GM12891 (cell line): ENCODE data around the gene SOD3.

ENCODE experiments used
- DNase-seq: peaks from one replicate; pipeline ENCODE4 v3.0.0; 2011; ENCODE audit warnings: low spot score; ENCODE audit not compliant: insufficient read length
- FAIRE-seq: peaks from 2 replicates; lab custom pipeline; 2011; peaks lifted over from hg19 to GRCh38; lab: Jason Lieb, UNC
- PAX5 ChIP-seq: IDR thresholded peaks from 2 replicates; pipeline ENCODE4 v1.6.1; 2011; ENCODE audit warnings: low read length, moderate library complexity, mild to moderate bottlenecking; ENCODE audit not compliant: insufficient read depth, severe bottlenecking
- POLR2A ChIP-seq: IDR thresholded peaks from 2 replicates; pipeline ENCODE4 v1.6.1; 2011; ENCODE audit warnings: low read depth, low read length, control low read depth
- POLR2AphosphoS5 ChIP-seq: IDR thresholded peaks from 2 replicates; pipeline ENCODE4 v1.6.1; 2011; ENCODE audit warnings: low read depth, low read length, control low read depth
- POU2F2 ChIP-seq: IDR thresholded peaks from 2 replicates; pipeline ENCODE4 v1.6.1; 2011; ENCODE audit warnings: low read depth, mild to moderate bottlenecking, control low read depth, low read length, moderate library complexity
- SPI1 ChIP-seq: IDR thresholded peaks from 2 replicates; pipeline ENCODE4 v1.6.1; 2011; ENCODE audit warnings: low read depth, low read length, control low read depth
- TAF1 ChIP-seq: IDR thresholded peaks from 2 replicates; pipeline ENCODE4 v1.6.1; 2011; ENCODE audit warnings: low read depth, low read length, control low read depth

The SOD3 gene

DNA sequence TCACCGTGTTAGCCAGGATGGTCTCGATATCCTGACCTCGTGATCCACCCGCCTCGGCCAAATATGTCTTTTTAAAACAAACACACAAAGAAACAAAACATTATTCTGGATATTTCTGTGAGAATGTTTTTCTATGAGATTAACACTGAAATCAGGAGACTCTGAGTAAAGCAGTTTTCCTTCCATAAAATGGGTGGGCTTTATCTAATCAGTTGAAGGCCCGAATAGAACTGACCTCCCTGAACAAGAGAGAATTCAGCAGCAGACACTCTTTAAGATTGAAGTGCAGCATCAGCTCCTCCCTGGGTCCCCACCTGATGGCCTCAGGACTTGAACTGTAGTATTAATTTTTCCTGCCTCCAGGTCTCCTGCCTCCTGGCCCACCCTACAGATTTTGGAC lies 22.4 kb upstream of the SOD3 start:
- TF ChIP-seq POLR2AphosphoS5: no peak
- TF ChIP-seq POU2F2: no peak
- TF ChIP-seq SPI1: no peak
- no peak for TF ChIP-seq TAF1
- TF ChIP-seq PAX5: no peak
- no peak for TF ChIP-seq POLR2A
- no peak for DNase-seq
- no peak for FAIRE-seq

DNA sequence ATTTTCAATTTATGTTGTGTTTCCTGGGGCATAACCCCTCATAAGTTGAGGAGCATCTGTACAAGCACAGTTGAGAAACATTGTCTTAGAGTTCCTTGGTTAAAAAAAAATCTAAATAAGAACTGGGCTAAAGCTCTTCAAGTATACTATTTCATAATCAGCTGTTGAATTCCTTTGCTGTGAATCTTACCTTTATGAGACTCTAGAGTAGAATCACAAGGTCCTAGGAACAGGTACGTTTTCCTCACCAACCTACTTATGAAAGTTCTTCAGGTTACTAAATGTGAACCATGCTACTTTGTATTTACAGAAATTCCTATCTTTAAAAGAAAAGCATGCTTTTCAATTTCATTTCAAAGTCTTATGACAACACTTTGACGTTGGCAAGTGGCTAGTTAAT lies 20.9 kb upstream of the SOD3 start:
- DNase-seq: no peak
- no peak for FAIRE-seq
- TF ChIP-seq TAF1: no peak
- TF ChIP-seq POLR2AphosphoS5: no peak
- no peak for TF ChIP-seq SPI1
- no peak for TF ChIP-seq POLR2A
- no peak for TF ChIP-seq POU2F2

GRCh38 chr4:24775032-24775605 lies 20.3 kb upstream of the SOD3 start:
- no peak for DNase-seq
- no peak for FAIRE-seq

DNA sequence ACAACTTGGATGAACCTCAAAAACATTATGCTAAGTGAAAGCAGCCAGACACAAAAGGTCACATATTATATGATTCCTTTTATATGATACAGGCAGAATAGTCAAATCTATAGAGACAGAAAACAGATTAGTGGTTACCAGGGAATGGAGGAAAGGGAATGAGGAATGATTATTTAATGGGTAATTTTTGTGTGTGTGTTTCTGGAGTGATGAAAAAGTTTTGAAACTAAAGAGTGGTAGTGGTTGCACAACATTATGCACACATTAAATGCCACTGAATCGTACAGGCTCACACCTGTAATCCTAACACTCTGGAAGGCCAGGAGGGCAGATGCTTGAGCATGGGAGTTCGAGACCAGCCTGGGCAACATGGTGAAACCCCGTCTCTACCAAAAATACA lies 19.6 kb upstream of the SOD3 start:
- TF ChIP-seq POLR2AphosphoS5 (no peak), POLR2A (no peak), POU2F2 (no peak), TAF1 (no peak), PAX5 (no peak), SPI1 (no peak)
- no peak for FAIRE-seq
- DNase-seq: no peak

More at GRCh38 chr4:24775032-24775605, 20.3 kb upstream of the SOD3 start:
- TF ChIP-seq POU2F2 (no peak), POLR2AphosphoS5 (no peak), PAX5 (no peak), TAF1 (no peak), SPI1 (no peak)

DNA sequence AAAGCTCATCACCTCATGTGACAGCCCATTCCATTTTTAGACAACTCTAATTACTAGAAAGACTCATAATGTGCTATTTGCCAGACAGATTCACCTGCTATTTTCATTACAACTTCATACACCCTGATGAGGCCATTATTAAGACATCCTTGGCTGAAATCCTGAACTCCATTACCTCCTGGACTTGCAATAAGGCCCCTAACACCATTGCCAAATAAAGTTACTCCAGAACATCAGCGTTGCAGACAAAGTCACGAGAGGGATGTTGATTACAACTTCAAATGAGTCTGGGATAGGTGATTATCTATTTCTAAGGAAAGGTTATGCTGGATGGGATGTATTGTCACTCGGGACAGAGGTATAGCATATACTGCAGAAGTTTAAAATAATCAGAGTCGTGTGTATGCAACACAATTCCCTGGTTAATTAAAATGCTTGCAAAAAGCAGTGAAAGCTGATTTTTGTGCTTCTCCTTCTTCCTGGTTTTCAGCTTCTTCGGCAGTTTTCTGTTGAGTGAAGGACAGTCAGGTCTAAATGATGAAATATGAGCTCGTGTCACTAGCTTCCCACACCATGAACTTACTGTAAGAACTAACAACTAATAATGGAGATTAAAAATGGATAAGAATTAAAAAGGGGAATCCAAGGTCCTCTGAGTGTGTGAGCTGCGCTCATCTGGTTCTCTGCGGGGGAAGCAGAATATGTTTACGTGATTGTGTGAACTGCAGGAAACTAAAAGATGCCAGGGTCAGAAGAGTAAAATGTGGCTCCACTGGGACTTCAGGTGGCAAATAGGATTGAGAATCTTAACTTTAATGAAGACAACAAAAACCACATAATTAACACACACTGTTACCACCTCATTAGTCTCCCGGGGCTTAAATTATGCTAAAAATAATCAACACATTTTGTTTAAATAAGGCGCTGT lies 17.6 kb upstream of the SOD3 start:
- FAIRE-seq: no peak
- no peak for TF ChIP-seq POLR2AphosphoS5
- TF ChIP-seq SPI1: no peak
- TF ChIP-seq PAX5: no peak
- no peak for TF ChIP-seq POU2F2
- TF ChIP-seq POLR2A: no peak
- TF ChIP-seq TAF1: no peak
- DNase-seq: no peak

- DNase-seq (no peak), FAIRE-seq (no peak)
- no peak for TF ChIP-seq POLR2AphosphoS5
- TF ChIP-seq SPI1: no peak
- no peak for TF ChIP-seq POU2F2
- no peak for TF ChIP-seq POLR2A
- TF ChIP-seq TAF1: no peak
- no peak for TF ChIP-seq PAX5
Measured at GRCh38 chr4:24778464-24779225, 16.7 kb upstream of the SOD3 start.

DNA sequence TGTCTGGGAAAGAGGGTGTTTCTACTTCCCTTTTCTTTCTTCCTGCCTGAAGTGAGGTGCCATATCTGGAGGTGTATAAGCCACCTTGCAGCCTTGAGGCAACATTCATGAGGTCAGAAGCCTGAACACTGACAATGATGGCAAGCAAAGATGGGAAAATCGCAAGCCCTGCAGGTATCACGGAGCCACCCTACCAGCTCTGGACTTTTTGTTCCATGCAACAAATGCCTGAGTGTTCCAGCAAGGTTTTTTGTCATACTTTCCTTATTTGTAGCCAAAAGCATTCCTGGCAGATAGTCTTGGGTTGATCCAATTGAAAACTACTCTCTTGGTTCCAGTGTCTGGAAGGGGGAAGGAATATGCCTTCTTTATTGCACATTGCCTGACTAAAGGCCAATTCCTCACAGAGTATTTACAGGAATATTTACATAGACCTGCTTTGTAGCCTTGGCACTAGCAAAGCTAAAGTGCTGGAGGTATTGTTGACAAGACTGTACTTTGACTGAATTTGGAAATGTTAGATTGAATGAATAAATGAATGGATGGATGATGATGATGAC lies 14.4 kb upstream of the SOD3 start:
- TF ChIP-seq SPI1 (no peak), POU2F2 (no peak), POLR2AphosphoS5 (no peak), TAF1 (no peak), PAX5 (no peak), POLR2A (no peak)
- no peak for DNase-seq
- no peak for FAIRE-seq

GRCh38 chr4:24781999-24782745 lies 13.2 kb upstream of the SOD3 start:
- DNase-seq (no peak), FAIRE-seq (no peak)
- no peak for TF ChIP-seq TAF1
- no peak for TF ChIP-seq POLR2A
- TF ChIP-seq POU2F2: no peak
- no peak for TF ChIP-seq POLR2AphosphoS5
- TF ChIP-seq PAX5: no peak
- no peak for TF ChIP-seq SPI1

GRCh38 chr4:24783506-24783905 lies 11.9 kb upstream of the SOD3 start:
- DNase-seq (no peak), FAIRE-seq (no peak)
- no peak for TF ChIP-seq TAF1
- no peak for TF ChIP-seq POLR2A
- TF ChIP-seq POU2F2: no peak
- no peak for TF ChIP-seq PAX5
- no peak for TF ChIP-seq POLR2AphosphoS5
- no peak for TF ChIP-seq SPI1
